Cortex of kidney (tissue), 1 donor: ENCODE results near the gene CERK.

Source experiments
- DNase-seq: peaks from one replicate; lab custom pipeline; 2025; lab: John Stamatoyannopoulos, UW

CERK gene

GRCh38 chr22:46699091-46699490 is 39.0 kb downstream of the CERK start:
- DNase-seq, result no peak

DNA sequence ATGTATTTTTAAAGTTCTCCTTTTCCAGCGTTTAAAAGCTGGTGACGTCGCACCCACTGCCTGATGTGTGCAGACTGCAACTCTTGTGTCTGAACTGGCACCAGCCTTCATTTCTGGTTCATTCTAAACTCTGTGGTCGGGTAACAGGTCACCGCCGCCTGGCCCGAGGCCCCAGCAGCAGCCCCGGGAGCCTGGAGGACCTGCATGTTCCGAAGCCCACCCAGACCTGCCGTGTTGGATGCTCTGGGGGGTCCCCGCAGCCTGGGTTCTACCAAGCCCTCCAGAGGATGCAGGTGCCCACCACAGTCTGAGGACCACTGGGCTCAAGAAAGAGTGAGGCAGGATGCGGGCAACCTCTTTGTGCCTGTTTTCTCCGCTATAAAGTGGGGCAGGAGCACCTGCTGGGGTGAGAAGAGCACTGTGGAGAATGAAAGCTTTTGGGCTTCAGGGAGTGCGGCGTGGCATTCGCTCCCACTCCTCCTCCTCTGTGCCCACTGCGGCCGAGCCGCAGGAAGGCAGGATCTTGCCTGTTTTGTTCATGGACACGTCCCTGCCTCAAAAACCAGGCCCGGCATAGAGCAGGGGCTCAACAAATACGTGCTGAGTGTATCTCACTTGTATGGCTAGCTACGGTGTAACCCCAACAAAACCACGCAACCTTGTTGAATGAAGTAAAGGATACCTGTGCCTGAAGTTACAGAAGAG is 40.1 kb downstream of the CERK start:
- no peak for DNase-seq

DNA sequence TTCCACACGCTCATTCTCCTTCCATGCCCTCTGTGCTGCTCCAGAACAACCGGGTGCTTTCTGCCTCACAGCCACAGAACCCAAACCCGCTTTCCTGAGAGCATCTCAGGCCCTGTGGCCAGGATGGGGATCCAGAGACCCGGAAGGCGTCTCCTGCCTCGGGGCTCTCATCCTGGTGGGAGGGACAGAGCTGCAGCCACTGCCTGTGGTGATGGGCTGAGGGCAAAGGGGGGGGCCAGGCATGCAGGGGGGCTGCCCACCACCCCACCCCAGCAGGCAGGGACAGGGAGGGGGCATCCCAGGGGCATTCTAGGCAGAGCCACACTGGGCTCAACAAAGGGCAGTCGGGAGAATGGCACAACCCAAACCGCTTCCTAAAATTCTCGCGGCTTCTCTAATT is 41.4 kb downstream of the CERK start:
- DNase-seq, result no peak

- DNase-seq, result no peak
Observed at GRCh38 chr22:46696229-46696518, 41.9 kb downstream of the CERK start.

DNA sequence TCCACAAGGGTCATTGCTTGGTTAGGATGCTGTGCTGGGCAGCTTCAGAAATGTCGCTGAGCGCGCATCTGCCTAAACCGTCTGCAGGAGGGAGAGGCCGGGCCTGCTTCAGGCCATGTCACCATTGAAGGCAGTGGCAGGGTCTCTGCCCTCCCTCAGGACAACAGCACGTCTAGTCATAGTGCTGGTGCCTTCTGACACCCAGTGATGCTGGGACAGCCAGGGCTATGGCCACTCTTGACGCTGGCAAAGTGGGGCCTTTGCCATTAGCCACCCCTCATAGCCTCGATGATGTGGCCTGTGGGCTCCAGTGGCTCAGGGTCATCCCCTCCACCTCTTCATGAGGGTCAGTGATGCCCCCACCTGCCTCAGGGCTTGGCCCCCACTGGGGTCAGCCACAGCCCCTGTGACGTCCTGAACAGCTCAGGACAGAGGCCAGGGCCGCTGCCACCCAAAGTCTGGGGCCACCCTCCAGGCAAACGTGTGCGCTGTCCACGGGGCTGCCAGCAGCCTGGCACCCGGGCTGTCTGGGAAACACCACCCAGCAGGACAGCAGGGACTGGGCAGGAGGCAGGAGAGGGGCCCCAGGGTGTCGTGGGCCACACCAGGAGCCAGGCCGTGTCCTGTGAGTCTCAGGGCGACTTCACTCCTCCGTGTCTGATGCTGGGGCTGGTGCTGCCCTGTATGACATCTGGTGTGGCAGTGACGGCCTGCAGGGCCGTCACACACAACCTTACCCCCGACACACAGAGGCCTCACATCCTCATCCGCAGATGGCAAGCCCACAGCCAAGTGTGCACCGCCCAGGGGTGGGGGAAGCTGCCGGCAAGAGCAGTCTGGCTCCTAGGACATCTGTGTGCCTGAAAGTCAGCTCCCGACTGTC is 42.5 kb downstream of the CERK start:
- no peak for DNase-seq

DNA sequence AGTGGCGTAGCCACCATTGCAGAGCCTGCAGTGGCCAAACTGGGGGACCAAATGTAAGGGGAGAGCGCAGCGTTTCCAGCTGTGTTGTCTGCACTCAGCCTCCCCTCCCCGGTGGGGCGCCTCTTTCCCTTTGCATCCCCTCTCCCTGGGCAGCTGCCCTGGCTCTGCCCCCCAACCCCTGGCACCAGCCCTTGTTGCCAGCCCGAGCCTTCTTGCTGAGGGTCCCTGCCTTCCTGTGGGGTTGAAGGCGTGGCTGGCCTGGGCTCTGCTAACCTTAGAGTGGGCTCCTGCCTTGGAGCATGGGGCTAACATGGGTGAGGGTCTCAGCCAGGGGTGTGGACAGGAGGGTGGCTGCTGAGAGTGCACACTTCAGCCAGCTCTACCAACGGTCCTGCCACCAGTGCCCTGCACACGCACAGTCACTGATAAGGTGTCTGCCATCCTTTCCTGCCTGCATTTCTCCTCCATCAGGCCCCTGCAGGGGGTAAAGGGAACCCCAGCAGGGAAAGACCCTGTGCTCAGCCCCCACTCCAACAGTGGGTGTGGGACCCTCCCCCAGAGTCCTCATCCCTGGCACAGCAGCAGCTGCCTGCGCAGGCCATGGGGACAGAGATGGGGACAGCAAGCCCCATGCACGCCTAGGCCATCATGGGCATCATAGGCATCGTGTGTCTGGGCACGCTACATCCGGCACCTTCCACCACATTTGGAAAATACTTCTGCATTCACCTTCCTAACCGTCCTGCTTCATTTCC is 43.5 kb downstream of the CERK start:
- DNase-seq, result no peak

- no peak for DNase-seq
Observed at GRCh38 chr22:46693634-46694415, 44.2 kb downstream of the CERK start.

GRCh38 chr22:46691571-46691970 is 46.5 kb downstream of the CERK start:
- no peak for DNase-seq

- no peak for DNase-seq
Observed at GRCh38 chr22:46690146-46690545, 47.9 kb downstream of the CERK start.

DNA sequence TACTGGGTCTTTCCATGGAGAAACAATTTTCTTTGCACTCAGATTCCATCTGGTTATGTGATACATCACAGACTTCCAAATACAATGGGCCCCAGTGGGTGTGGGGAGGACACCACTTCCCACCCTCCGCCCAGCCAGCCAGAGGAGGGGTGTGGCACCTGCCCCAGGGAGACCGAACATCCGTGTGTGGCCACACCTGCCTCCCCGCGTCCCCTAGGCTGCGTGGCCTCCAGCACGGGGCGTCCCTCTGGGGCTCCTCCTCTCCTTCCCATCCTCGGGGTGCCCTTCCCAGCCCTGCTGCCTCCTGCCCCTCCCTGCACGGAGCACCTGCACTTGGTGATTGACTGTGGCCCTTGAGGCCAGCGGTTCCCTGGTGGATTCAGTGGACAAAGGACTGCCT is 49.1 kb downstream of the CERK start:
- no peak for DNase-seq

DNA sequence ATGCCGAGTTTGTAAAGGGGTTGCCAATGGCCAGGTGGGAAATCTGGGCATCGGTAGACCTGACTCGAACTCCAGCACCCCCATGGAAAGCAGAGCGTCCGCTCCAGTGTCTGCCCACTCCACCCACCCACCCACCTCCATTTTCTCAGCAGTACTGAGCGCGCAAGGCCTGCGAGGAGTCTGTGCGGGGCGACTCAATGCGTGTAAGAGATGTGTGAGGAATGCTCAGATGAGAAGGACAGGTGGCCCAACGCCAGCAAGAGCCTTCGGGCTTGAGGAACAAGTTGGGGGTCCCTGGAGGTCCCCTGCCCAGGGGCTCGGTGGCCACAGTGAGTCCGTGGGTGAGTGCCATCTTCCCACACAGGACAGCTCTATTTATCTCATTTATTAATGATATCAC is 50.6 kb downstream of the CERK start:
- DNase-seq, result no peak

- no peak for DNase-seq
Observed at GRCh38 chr22:46687048-46687444, 51.0 kb downstream of the CERK start.

DNA sequence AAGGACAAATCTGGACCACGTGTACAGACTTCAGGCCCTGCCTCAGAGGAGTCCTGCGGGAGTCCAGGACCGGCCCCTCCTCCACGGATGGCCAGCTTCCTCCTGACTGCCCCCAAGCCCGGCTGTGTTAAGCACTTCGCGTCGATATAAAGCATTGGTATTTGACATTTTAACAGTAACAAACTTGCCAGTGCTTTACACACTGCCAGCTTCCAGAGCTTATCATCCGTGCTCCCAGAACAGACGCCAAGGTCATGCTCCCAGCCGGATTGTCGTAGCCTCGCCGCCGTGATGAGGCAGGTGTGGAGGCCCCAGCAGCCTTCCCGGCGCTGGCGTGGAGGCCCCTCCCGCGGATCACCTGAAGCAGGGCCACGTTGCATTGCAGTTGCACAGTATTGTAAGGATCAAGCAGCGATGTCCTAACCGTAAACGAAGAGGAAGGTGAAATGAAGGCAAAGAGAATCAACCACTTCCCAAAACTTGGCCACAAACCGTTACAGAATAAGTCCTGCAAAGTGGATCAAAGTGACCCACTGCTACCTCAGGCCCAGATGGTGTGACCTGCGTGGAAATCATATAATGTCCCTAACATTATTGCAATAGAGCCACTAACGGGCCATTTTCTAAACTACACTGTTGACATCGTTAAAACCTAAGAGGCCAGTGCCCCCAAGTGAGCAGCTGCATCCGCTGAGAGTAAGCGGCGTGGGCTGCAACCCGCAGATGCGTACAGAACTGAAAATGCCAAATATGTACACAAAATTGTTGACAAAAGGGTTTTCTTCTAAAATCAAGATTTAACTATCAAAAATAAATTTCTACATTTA is 51.6 kb downstream of the CERK start:
- no peak for DNase-seq

DNA sequence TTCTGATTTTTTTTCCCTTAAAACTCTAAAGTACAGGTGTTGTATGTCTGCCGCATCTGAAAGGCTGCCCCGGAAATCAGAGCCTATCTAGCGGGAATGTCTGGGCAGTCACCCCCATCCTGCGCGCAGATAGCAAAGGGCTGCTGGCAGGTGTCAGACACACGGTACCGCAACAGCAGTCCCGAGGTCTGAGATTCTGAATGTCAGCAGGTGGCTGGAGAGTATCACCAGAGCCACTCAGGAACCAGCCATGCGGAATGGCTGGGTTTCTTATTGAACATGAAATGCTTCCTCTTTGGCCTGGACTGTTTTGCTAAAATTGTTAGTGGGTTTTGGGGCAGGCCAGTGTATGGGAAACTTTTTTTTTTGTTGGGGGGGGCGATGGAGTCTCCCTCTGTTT is 53.3 kb downstream of the CERK start:
- DNase-seq, result no peak

GRCh38 chr22:46682011-46682731 is 55.9 kb downstream of the CERK start:
- DNase-seq, result no peak

DNA sequence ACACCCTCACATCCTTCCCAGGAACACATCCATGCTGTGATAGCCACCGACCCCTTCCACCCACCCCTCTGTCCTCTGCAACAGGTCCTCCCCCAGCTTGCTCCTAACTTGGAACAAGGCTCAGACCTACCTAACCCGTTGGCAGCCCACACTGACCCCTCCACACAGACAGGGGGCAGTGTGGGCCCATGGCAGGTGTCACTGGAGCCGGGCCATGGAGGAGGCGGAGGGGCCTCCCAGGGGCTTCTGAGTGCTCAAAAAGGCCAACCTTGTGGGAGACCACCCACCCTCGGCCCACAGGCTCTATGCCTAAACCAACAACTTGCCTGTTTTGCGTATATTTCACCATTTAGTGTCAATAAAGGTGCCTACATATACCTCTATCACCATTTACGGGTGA is 57.0 kb downstream of the CERK start:
- DNase-seq, result no peak

GRCh38 chr22:46679706-46680269 is 58.3 kb downstream of the CERK start:
- DNase-seq, result no peak

GRCh38 chr22:46678785-46679700 is 59.0 kb downstream of the CERK start:
- DNase-seq, result no peak

GRCh38 chr22:46678003-46678657 is 59.9 kb downstream of the CERK start:
- no peak for DNase-seq
